ENCODE measurements around the gene CCNY. TPM values are rescaled to one million over a fixed set of nuclear protein-coding genes. Genes with fewer than 3 reads are reported as not detected.

CCNY gene
- total and polyA plus RNA-seq, 8 donors, result 10.6 to 41.7 (median 26.6) TPM

DNA sequence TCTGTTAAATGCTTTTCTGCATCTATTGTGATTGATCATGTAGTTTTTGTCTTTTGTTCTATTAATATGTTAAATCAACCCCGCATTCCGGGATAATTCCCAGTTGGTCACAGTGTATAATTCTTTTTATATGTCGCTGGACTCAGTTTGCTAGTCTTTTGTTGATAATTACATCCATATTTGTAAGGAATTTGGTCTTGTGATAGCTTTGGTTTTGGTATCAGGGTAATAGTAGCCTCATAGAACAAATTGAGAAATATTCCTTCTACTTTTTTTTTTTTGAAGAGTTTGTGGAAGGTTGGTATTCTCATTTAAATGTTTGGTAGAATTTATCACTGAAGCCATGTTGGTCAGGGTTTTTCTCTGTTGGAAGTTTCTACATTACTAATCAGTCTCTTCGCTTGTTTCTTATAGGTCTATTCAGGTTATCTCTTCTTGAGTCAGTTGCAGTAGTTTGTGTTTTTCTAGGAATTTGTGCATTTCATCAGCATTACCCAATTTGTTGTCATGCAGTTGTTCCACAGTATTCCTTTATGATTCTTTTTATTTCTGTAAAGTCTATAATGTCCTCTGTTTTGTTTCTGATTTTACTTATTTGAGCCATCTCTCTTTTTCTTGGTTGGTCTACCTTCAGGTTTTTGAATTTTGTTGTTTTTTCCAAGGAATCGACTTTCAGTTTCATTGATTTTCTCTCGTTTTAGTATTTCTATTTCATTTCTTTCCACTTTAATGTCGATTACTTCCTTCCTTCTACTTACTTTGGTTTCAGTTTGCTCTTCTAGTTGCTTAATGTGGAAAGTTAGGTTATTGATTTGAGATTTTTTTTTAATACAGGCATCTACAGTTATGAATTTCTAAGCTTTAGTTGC is 204.2 kb downstream of the CCNY start:
- no peak overlapping the region for H3K27ac ChIP-seq
- no peaks in the 10 kb centered on the region for H3K27me3 ChIP-seq
- H3K9me3 ChIP-seq, result no peaks in the 10 kb centered on the region
- 93 to 95% methylated on average over 7 of the region's 7 CpGs for WGBS, 2 donors
- no peak for TF ChIP-seq CTCF (IDR thresholded peaks at IDR 0.05)
- FAIRE-seq (no peak), ATAC-seq (no peak), DNase-seq (no peak)
- H3K4me1 ChIP-seq, result no peaks in the 10 kb centered on the region
- H3K36me3 ChIP-seq, result no peaks in the 10 kb centered on the region
- intact Hi-C loops (cut with DNase I), result no loop called here
- H3K4me3 ChIP-seq, result no peak overlapping the region

DNA sequence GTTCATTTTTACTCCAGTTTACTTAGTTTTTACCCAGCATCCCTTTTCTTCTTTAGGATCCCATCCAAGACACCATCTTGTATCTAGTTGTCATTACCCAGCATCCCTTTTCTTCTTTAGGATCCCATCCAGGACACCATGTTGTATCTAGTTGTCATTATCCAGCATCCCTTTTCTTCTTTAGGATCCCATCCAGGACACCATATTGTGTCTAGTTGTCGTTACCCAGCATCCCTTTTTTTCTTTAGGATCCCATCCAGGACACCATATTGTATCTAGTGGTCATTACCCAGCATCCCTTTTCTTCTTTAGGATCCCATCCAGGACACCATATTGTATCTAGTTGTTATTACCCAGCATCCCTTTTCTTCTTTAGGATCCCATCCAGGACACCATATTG is 205.4 kb downstream of the CCNY start:
- no peaks in the 10 kb centered on the region for H3K36me3 ChIP-seq
- H3K27me3 ChIP-seq, result no peaks in the 10 kb centered on the region
- H3K9me3 ChIP-seq, result no peaks in the 10 kb centered on the region
- ATAC-seq (no peak), FAIRE-seq (no peak), DNase-seq (no peak)
- H3K27ac ChIP-seq, result no peak overlapping the region
- H3K4me3 ChIP-seq, result no peak overlapping the region
- WGBS, 2 donors, result 100% methylated on average over 1 of the region's 1 CpG
- intact Hi-C loops (cut with DNase I), result no loop called here
- no peaks in the 10 kb centered on the region for H3K4me1 ChIP-seq
- TF ChIP-seq CTCF (IDR thresholded peaks at IDR 0.05), result no peak

- ATAC-seq (no peak), FAIRE-seq (no peak), DNase-seq (no peak)
- WGBS, 2 donors, result 87 to 93% methylated on average over 4 of the region's 4 CpGs
- Histone ChIP-seq H3K27ac (no peak overlapping the region), H3K27me3 (no peaks in the 10 kb centered on the region), H3K4me1 (no peaks in the 10 kb centered on the region), H3K4me3 (no peak overlapping the region), H3K36me3 (no peaks in the 10 kb centered on the region), H3K9me3 (no peaks in the 10 kb centered on the region)
- TF ChIP-seq CTCF (IDR thresholded peaks at IDR 0.05), result no peak
- intact Hi-C loops (cut with DNase I), result no loop called here
These were observed 206.0 kb downstream of the CCNY start for GRCh38 chr10:35542303-35542702.

DNA sequence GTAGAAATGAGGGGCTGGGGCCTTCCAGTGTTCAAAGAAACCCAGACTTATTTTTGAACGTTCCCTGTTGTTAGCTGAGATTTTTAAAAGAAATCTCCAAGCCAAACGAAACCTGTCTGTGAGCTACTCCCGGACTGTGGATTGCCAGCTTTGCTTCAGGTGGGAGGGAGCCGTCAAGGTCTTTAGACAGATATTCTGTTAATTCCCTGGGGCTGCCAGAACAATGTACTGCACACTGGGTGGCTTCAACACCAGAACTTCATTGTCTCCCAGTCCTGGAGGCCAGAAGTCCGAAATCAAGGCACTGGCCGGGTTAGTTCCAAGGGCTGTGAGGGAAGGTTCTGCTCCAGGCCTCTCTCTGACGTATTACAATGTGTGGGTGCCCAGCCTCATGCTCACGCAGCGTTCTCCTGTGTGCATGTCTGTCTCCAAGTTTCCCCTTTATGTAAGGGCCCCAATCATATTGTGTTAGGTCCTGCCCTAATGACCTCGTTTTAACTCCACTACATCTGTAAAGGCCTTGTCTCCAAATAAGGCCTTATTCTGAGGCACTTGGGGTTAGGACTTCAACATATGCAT is 208.9 kb downstream of the CCNY start:
- no peak overlapping the region for H3K27ac ChIP-seq
- no peak for ATAC-seq
- no peaks in the 10 kb centered on the region for H3K36me3 ChIP-seq
- H3K9me3 ChIP-seq, result no peaks in the 10 kb centered on the region
- 86 to 92% methylated on average over 10 of the region's 10 CpGs for whole genome bisulfite sequencing, 2 donors
- intact Hi-C loops (cut with DNase I), result no loop called here
- FAIRE-seq, result no peak
- H3K4me1 ChIP-seq, result no peaks in the 10 kb centered on the region
- no peak for TF ChIP-seq CTCF (IDR thresholded peaks at IDR 0.05)
- no peaks in the 10 kb centered on the region for H3K27me3 ChIP-seq
- no peak for DNase-seq
- no peak overlapping the region for H3K4me3 ChIP-seq
